Measurements from ENCODE around the gene SFT2D2.

The SFT2D2 gene

DNA sequence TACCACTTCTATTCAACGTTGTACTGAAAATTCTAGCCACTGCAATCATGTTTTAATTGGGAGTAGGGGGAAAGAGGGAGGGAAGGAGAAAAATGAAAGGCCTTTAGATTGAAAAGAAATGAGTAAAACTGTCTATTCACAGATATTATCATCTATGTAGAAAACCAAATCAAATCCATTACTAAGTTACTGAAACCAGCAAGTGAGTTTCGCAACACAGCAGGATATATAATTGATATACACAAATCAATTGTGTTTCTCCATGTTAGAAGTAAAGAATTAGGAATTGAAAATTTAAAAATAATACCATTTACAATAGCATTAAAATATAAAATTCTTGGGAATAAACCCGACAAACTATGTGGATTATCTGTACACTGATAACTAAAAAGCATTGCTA lies 19.2 kb downstream of the SFT2D2 start:
- no peak overlapping the region for H3K4me3 ChIP-seq (ENCODE audit: low read length)
- TF ChIP-seq, protein P1, sequence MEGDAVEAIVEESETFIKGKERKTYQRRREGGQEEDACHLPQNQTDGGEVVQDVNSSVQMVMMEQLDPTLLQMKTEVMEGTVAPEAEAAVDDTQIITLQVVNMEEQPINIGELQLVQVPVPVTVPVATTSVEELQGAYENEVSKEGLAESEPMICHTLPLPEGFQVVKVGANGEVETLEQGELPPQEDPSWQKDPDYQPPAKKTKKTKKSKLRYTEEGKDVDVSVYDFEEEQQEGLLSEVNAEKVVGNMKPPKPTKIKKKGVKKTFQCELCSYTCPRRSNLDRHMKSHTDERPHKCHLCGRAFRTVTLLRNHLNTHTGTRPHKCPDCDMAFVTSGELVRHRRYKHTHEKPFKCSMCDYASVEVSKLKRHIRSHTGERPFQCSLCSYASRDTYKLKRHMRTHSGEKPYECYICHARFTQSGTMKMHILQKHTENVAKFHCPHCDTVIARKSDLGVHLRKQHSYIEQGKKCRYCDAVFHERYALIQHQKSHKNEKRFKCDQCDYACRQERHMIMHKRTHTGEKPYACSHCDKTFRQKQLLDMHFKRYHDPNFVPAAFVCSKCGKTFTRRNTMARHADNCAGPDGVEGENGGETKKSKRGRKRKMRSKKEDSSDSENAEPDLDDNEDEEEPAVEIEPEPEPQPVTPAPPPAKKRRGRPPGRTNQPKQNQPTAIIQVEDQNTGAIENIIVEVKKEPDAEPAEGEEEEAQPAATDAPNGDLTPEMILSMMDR (IDR thresholded peaks at IDR 0.05; ENCODE audit: insufficient read depth, low read depth, low read length, missing control alignments): no peak
- DNase-seq (ENCODE audit: low read depth): no peak

DNA sequence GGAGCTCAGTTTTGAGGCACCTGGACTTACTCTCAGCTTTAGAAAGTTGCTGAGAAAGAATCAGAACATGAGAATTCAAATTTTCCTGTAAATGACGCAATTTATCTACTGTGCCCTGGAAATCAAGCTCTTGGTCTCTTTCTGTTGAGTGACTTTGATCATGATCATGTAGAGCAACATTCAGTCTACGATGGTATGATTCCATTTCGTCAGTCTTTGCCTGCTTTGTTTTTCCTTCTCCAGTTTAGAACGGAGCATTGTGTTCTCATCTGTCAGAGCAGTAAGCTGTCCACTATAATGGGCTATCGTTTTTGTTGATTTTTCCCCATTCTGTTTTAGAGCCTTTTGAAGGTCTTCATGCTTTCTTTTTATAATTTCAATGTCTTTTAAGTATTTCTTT lies 20.7 kb downstream of the SFT2D2 start:
- no peak for DNase-seq (ENCODE audit: low read depth)
- TF ChIP-seq, protein P1 (IDR thresholded peaks at IDR 0.05; ENCODE audit: insufficient read depth, low read depth, low read length, missing control alignments): no peak
- no peak overlapping the region for H3K4me3 ChIP-seq (ENCODE audit: low read length)

DNA sequence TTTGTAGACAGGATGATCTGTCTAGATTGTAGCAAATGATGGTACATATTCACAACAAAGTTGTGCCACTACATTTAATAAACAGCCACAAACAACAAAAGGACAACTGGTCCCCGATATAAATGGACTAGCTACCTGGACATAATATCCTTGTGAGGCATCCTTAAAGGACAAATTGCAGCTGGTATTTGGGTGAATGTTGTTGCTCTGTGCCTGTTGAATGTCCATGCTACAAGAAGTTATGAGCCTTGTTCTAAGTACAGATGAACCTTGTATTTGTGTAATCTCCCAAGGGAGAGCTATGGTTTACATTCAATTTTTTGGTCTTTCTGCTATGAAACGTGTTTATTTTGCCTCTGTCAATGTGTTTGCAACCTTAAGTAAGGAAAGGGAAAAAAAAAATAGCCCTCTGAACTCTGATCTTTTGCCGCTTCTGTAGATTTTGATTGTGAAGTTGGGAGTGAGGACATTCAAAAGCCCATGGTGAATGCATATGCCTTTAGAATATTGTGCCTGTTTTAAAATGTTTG lies 26.5 kb downstream of the SFT2D2 start:
- no peak for DNase-seq (ENCODE audit: low read depth)

DNA sequence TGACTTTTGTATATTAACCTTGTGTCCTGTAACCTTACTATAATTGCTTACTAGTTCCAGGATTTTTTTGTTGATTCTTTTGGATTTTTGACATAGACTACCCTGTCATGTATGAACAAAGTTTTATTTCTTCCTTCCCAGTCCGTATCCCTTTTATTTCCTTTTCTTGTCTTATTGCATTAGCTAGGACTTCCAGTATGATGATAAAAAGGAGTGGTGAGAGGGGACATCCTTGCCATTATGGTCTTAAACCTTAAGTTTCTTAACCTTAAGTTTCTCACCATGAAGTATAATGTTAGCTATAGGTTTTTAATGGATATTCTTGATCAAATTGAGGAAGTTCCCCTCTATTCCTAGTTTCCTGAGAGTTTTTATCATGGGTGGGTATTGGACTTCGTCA lies 30.4 kb downstream of the SFT2D2 start:
- TF ChIP-seq, protein P1 (IDR thresholded peaks at IDR 0.05; ENCODE audit: insufficient read depth, low read depth, low read length, missing control alignments): no peak
- DNase-seq (ENCODE audit: low read depth): no peak
- no peak overlapping the region for H3K4me3 ChIP-seq (ENCODE audit: low read length)

More for the DNA sequence above, 26.5 kb downstream of the SFT2D2 start:
- TF ChIP-seq, protein P1 (IDR thresholded peaks at IDR 0.05; ENCODE audit: insufficient read depth, low read depth, low read length, missing control alignments): no peak
- no peak overlapping the region for H3K4me3 ChIP-seq (ENCODE audit: low read length)

DNA sequence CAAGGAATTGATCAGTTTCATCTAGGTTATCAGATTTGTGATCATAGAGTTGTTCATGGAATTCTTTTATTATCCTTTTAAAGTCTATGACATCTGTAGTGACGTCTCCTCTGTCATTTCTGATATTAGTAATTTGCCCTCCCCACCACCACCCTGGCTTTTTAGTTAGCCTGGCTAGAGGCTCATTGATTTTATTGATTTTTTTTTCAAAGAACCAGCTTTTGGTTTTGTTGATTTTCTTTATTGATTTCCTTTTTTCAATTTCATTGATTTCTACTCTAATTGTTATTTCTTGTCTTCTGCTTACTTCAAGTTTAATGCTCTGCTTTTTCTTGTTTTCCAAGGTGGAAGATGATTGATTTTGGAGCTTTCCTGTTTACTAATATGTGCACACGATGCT lies 31.6 kb downstream of the SFT2D2 start:
- no peak overlapping the region for H3K4me3 ChIP-seq (ENCODE audit: low read length)
- no peak for DNase-seq (ENCODE audit: low read depth)
- TF ChIP-seq, protein P1 (IDR thresholded peaks at IDR 0.05; ENCODE audit: insufficient read depth, low read depth, low read length, missing control alignments): no peak

DNA sequence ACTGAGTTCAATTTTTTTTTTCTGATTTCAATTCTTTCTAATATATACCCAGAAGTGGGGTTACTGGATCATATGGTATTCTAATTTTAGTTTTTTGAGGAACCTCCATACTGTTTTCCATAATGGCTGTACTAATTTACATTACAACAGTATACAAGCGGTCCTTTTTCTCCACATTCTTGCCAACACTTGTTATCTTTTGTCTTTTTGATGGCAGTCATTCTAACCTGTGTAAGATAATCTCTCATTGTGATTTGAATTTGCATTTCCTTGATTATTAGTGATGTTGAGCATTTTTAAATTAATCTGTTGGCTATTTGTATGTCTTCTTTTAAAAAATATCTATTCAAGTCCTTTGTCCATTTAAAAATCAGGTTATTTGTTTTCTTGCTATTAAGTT lies 33.8 kb downstream of the SFT2D2 start:
- TF ChIP-seq, protein P1 (IDR thresholded peaks at IDR 0.05; ENCODE audit: insufficient read depth, low read depth, low read length, missing control alignments): no peak
- no peak for DNase-seq (ENCODE audit: low read depth)
- H3K4me3 ChIP-seq (ENCODE audit: low read length): no peak overlapping the region

DNA sequence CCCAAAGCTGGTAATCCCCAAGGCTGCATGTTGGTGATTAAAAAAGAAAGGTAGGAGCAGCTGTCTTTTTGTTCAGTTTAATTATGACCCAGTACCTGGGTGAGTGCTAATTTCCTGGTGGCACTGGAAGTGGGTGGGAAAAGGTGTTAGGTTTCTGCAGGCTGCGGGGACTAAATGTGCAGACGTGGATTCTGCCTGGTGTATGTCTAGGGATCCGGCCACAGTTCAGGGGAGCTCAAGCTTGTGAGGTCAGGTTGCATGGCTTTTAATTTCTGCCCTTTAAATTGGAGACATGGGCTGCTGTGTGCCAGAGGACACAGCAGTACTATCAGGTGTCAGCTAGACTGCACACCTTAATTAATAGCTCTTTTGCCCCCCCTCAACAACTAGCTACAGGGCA lies 34.6 kb downstream of the SFT2D2 start:
- TF ChIP-seq, protein P1 (IDR thresholded peaks at IDR 0.05; ENCODE audit: insufficient read depth, low read depth, low read length, missing control alignments): no peak
- DNase-seq (ENCODE audit: low read depth): no peak
- no peak overlapping the region for H3K4me3 ChIP-seq (ENCODE audit: low read length)
